HEK293 (cell line): ENCODE results near the gene PPP1CA.

Experiments
- CTCF ChIA-PET: fragments of 350-600 bp; formaldehyde crosslinking; extraction: SDS; loops from one replicate; lab custom pipeline; 2021; ENCODE audit warnings: antibody characterized with exemption; lab: Yijun Ruan, JAX
- POLR2A ChIA-PET: fragments of 300-600 bp; formaldehyde crosslinking; extraction: SDS; loops from one replicate; lab custom pipeline; 2020; ENCODE audit warnings: antibody characterized with exemption, inconsistent platforms; lab: Yijun Ruan, JAX
- H3K27ac ChIP-seq: fragments of 200-500 bp; sonication (Bioruptor generic); 2 replicates; pipeline ENCODE4 v1.5.1; 2014; ENCODE audit warnings: low read depth, low read length, control low read depth, inconsistent platforms; ENCODE audit errors: extremely low read depth
- H3K36me3 ChIP-seq, 2 experiments: fragments of 200-500 bp in 1 of 2; sonication (Bioruptor generic) in 1 of 2; 1 replicate in 1 of 2; 2 replicates in 1 of 2; pipeline ENCODE4 v1.5.1; 2014 to 2017; ENCODE audit warnings: inconsistent platforms in 2 of 2, low read length in 2 of 2; ENCODE audit not compliant: control insufficient read depth in 2 of 2, insufficient read depth in 1 of 2
- H3K4me1 ChIP-seq: fragments of 200-500 bp; sonication (Bioruptor generic); 2 replicates; pipeline ENCODE4 v1.5.1; 2014; ENCODE audit warnings: mild to moderate bottlenecking, low read length, inconsistent platforms; ENCODE audit not compliant: control insufficient read depth, insufficient read depth
- H3K4me3 ChIP-seq: 2 replicates; pipeline ENCODE4 v1.5.1; 2011; ENCODE audit warnings: low read depth, mild to moderate bottlenecking, control low read depth, low read length, moderate library complexity
- H3K9me3 ChIP-seq: fragments of 200-500 bp; sonication (Bioruptor generic); 2 replicates; pipeline ENCODE4 v1.5.1; 2014; ENCODE audit warnings: low read depth, low read length, inconsistent platforms; ENCODE audit not compliant: control insufficient read depth, insufficient read depth
- ELK4 ChIP-seq: IDR thresholded peaks from 2 replicates; pipeline ENCODE4 v1.6.1; 2011; ENCODE audit warnings: mild to moderate bottlenecking, low read depth, low read length, borderline replicate concordance
- FEZF1 ChIP-seq: fragments of 450-650 bp; formaldehyde crosslinking; IDR thresholded peaks from 2 replicates; pipeline ENCODE4 v1.5.1; 2016; ENCODE audit warnings: missing biosample characterization, missing genetic modification characterization
- GLI2 ChIP-seq: fragments of 450-650 bp; formaldehyde crosslinking; IDR thresholded peaks from 2 replicates; pipeline ENCODE4; 2017; ENCODE audit warnings: missing biosample characterization, missing genetic modification characterization, low read depth, borderline replicate concordance
- HIC1 ChIP-seq: fragments of 450-650 bp; formaldehyde crosslinking; IDR thresholded peaks from 2 replicates; pipeline ENCODE4 v1.5.1; 2016; ENCODE audit warnings: missing biosample characterization, missing genetic modification characterization
- SP2 ChIP-seq: fragments of 450-650 bp; formaldehyde crosslinking; IDR thresholded peaks from 2 replicates; pipeline ENCODE4 v1.5.1; 2016; ENCODE audit warnings: missing biosample characterization, missing genetic modification characterization
- ZBTB11 ChIP-seq: fragments of 450-650 bp; formaldehyde crosslinking; conservative IDR thresholded peaks from 2 replicates; pipeline ENCODE4 v1.5.1; 2016; ENCODE audit warnings: low read depth, missing biosample characterization, missing genetic modification characterization
- ZBTB48 ChIP-seq: fragments of 450-650 bp; formaldehyde crosslinking; IDR thresholded peaks from 2 replicates; pipeline ENCODE4 v1.5.1; 2016; ENCODE audit warnings: missing biosample characterization, missing genetic modification characterization
- ZFHX2 ChIP-seq: fragments of 450-650 bp; formaldehyde crosslinking; conservative IDR thresholded peaks from 2 replicates; pipeline ENCODE4 v1.5.1; 2016; ENCODE audit warnings: missing biosample characterization, missing genetic modification characterization
- ZNF169 ChIP-seq: fragments of 450-650 bp; formaldehyde crosslinking; IDR thresholded peaks from 2 replicates; pipeline ENCODE4 v1.5.1; 2016; ENCODE audit warnings: missing biosample characterization, missing genetic modification characterization
- ZNF302 ChIP-seq: fragments of 450-650 bp; formaldehyde crosslinking; IDR thresholded peaks from 2 replicates; pipeline ENCODE4 v1.5.1; 2016; ENCODE audit warnings: missing biosample characterization, missing genetic modification characterization, low read depth
- ZNF37A ChIP-seq: fragments of 450-650 bp; IDR thresholded peaks from 2 replicates; pipeline ENCODE4 v1.5.1; 2018; ENCODE audit warnings: missing biosample characterization, missing genetic modification characterization
- ZNF449 ChIP-seq: fragments of 450-650 bp; formaldehyde crosslinking; IDR thresholded peaks from 2 replicates; pipeline ENCODE4 v1.5.1; 2017; ENCODE audit warnings: missing biosample characterization, mild to moderate bottlenecking, missing genetic modification characterization, moderate library complexity
- ZNF530 ChIP-seq: fragments of 450-650 bp; formaldehyde crosslinking; IDR thresholded peaks from 2 replicates; pipeline ENCODE4 v1.5.1; 2016; ENCODE audit warnings: low read depth, missing biosample characterization, missing genetic modification characterization
- ZNF555 ChIP-seq: fragments of 450-650 bp; formaldehyde crosslinking; conservative IDR thresholded peaks from 2 replicates; pipeline ENCODE4 v1.5.1; 2017; ENCODE audit warnings: missing biosample characterization, mild to moderate bottlenecking, missing genetic modification characterization, inconsistent platforms
- ZNF664 ChIP-seq: fragments of 450-650 bp; formaldehyde crosslinking; IDR thresholded peaks from 2 replicates; pipeline ENCODE4 v1.5.1; 2016; ENCODE audit warnings: missing biosample characterization, missing genetic modification characterization
- ZNF776 ChIP-seq: fragments of 450-650 bp; formaldehyde crosslinking; IDR thresholded peaks from 2 replicates; pipeline ENCODE4 v1.5.0; 2017; ENCODE audit warnings: missing biosample characterization, missing genetic modification characterization, borderline replicate concordance
- ZNF830 ChIP-seq: fragments of 450-650 bp; IDR thresholded peaks from 2 replicates; pipeline ENCODE4 v1.5.0; 2018; ENCODE audit warnings: missing biosample characterization, missing genetic modification characterization, low read depth, mild to moderate bottlenecking, moderate library complexity
- ZSCAN4 ChIP-seq: fragments of 450-650 bp; formaldehyde crosslinking; IDR thresholded peaks from 2 replicates; pipeline ENCODE4 v1.5.1; 2017; ENCODE audit warnings: missing biosample characterization, missing genetic modification characterization
- ZSCAN5A ChIP-seq: fragments of 450-650 bp; formaldehyde crosslinking; IDR thresholded peaks from 2 replicates; pipeline ENCODE4 v1.5.1; 2016; ENCODE audit warnings: missing biosample characterization, missing genetic modification characterization

Gene PPP1CA

GRCh38 chr11:67435031-67435726 lies 33.5 kb upstream of the PPP1CA start (continued):
- TF ChIP-seq ELK4 (no peak), FEZF1 (tag by site-specific recombination) (no peak), ZNF664 (tag by site-specific recombination) (no peak), HIC1 (tag by site-specific recombination) (peak; percentile 25; the same call in 1 of the 2 replicates)

- H3K27ac ChIP-seq = no peak overlapping the region
- POLR2A ChIA-PET = interaction anchor here (0.7 kb wide), 1 partner anchor 14 kb away, joined by 3 read pairs; no protein-coding TSS in a partner anchor
- TF ChIP-seq ZNF169 (tag by site-specific recombination) = no peak
- no peak for TF ChIP-seq ZSCAN4 (tag by site-specific recombination)
- no peak for TF ChIP-seq ZNF555
- TF ChIP-seq GLI2 (tag by site-specific recombination) = no peak
- TF ChIP-seq ZNF302 (tag by site-specific recombination) = no peak
- no peak for TF ChIP-seq ZNF776 (tag by site-specific recombination)
- TF ChIP-seq ZNF530 (tag by site-specific recombination) = no peak
- TF ChIP-seq ZBTB48 (tag by site-specific recombination) = no peak
- no peak for TF ChIP-seq ZNF830 (tag by site-specific recombination)
- TF ChIP-seq ZBTB11 (tag by site-specific recombination) = no peak
- TF ChIP-seq ZNF37A (tag by site-specific recombination) = no peak
- TF ChIP-seq ZNF449 = no peak
- TF ChIP-seq ZSCAN5A (tag by site-specific recombination) = no peak
- TF ChIP-seq ZFHX2 (tag by site-specific recombination) = no peak
- TF ChIP-seq SP2 (tag by site-specific recombination) = no peak
- TF ChIP-seq, all 188 proteins: peak for 0
- no peak overlapping the region for H3K4me3 ChIP-seq
- H3K4me1 ChIP-seq = 0 out of 2 replicates have a peak, but pooled peaks cover 1% of the 10 kb centered on the region
- CTCF ChIA-PET = interaction anchor here (1.6 kb wide), 1 partner anchor 33 kb away, joined by 5 read pairs; the partner anchor contains the start of gene PPP1CA
- no peaks in the 10 kb centered on the region for H3K9me3 ChIP-seq
- peaks cover 5 to 86% of the 10 kb centered on the region in 2 experiments; a peak in 2 of 3 replicates for H3K36me3 ChIP-seq
These were observed 32.8 kb upstream of the PPP1CA start for GRCh38 chr11:67434395-67434881.
